ENCODE data around the gene SLC12A2. TPM values are rescaled to one million over a fixed set of nuclear protein-coding genes. Genes with fewer than 3 reads are reported as not detected.

The SLC12A2 gene
- total RNA-seq, 1 donor from 2014 or later, result 24.6 TPM

DNA sequence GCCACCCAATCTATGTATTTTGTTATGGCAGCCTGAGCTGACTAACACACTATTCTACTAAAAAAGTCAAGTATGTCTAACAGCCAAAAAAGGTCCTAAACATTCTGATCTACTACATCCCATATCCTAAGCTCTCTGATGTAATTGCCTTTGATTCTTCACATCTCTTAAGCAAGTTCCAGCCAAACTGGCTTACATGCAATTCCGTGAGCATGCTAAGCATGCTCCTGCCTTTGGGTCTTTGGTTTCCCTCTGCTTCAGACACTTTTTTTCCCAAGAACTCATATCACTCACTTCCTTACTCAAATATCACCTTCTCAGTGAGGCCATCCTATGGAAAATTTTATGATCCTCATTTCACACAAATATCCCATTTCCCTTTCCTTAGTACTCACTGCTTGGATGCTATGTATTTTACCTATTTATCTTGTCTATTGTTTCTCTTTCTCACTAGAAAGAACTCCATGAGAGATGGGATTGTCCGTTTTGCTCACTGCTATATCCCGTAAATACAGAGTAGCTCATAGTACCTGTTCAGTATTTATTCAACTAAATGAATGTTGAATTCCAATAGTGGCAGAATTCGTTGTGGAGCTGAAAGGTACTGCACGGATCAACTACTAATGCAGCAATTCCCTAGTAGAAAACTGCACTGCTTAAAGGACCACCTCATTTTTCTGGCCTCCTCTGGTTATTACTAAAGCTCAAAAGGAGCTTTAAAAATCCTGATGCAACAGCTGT lies 2.3 kb upstream of the SLC12A2 start:
- peaks cover 3% of the 10 kb centered on the region for H3K36me3 Mint-ChIP-seq
- Histone ChIP-seq H4K20me1 (ENCODE audit: low read depth) (peaks cover 20% of the 10 kb centered on the region), H3K9ac (no peak overlapping the region), H3K9me3 (ENCODE audit: low read depth) (no peaks in the 10 kb centered on the region), H3K4me1 (peaks cover 14% of the 10 kb centered on the region), H3K79me2 (ENCODE audit: low read depth) (peaks cover 10% of the 10 kb centered on the region), H3K4me2 (peak overlapping the region; percentile 88), H2AFZ (replicated peaks) (no peak overlapping the region), H3K36me3 (no peaks in the 10 kb centered on the region), H3K27me3 (peaks cover 15% of the 10 kb centered on the region), H3K4me3 (no peak overlapping the region), H3K27ac (no peak overlapping the region), H3F3A (ENCODE audit: low read depth) (peaks cover 25% of the 10 kb centered on the region)
- no peaks in the 10 kb centered on the region for H3K27me3 Mint-ChIP-seq (ENCODE audit: insufficient read depth, low read depth)
- no peaks in the 10 kb centered on the region for H3K9me3 Mint-ChIP-seq
- peak; percentile 6 for DNase-seq (ENCODE audit: low spot score)
- H3K4me1 Mint-ChIP-seq, result peaks cover 38% of the 10 kb centered on the region
- no peak overlapping the region for H3K27ac Mint-ChIP-seq
- H3K4me3 Mint-ChIP-seq, result peak overlapping the region; percentile 93
- TF ChIP-seq EZH2phosphoT487 (IDR thresholded peaks at IDR 0.05) (no peak), CTCF (IDR thresholded peaks at IDR 0.05) (peak; percentile 12), EZH2 (IDR thresholded peaks at IDR 0.05) (no peak)

- Histone ChIP-seq H3K9ac (peak overlapping the region; percentile 10), H3K27me3 (peaks cover 15% of the 10 kb centered on the region), H3K9me3 (ENCODE audit: low read depth) (no peaks in the 10 kb centered on the region), H3K4me2 (peak overlapping the region; percentile 88), H3K36me3 (no peaks in the 10 kb centered on the region), H3K4me3 (peak overlapping the region; percentile 89), H3K27ac (no peak overlapping the region), H2AFZ (replicated peaks) (peak overlapping the region; percentile 88), H4K20me1 (ENCODE audit: low read depth) (peaks cover 23% of the 10 kb centered on the region), H3K4me1 (peaks cover 14% of the 10 kb centered on the region), H3K79me2 (ENCODE audit: low read depth) (peaks cover 21% of the 10 kb centered on the region), H3F3A (ENCODE audit: low read depth) (peaks cover 25% of the 10 kb centered on the region)
- DNase-seq (ENCODE audit: low spot score), result no peak
- Mint-ChIP-seq H3K4me3 (peak overlapping the region; percentile 93), H3K4me1 (peaks cover 46% of the 10 kb centered on the region), H3K36me3 (peaks cover 9% of the 10 kb centered on the region), H3K27me3 (ENCODE audit: insufficient read depth, low read depth) (no peaks in the 10 kb centered on the region), H3K9me3 (no peaks in the 10 kb centered on the region), H3K27ac (peak overlapping the region; percentile 85)
- no peak for TF ChIP-seq CTCF (IDR thresholded peaks at IDR 0.05)
- no peak for TF ChIP-seq EZH2phosphoT487 (IDR thresholded peaks at IDR 0.05)
- TF ChIP-seq EZH2 (IDR thresholded peaks at IDR 0.05), result no peak
Observed at GRCh38 chr5:128082551-128083032, 974 bp upstream of the SLC12A2 start.

DNA sequence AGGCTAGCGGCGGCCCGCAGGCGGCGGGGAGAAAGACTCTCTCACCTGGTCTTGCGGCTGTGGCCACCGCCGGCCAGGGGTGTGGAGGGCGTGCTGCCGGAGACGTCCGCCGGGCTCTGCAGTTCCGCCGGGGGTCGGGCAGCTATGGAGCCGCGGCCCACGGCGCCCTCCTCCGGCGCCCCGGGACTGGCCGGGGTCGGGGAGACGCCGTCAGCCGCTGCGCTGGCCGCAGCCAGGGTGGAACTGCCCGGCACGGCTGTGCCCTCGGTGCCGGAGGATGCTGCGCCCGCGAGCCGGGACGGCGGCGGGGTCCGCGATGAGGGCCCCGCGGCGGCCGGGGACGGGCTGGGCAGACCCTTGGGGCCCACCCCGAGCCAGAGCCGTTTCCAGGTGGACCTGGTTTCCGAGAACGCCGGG lies 253 bp downstream of the SLC12A2 start:
- no peak overlapping the region for H3K27ac ChIP-seq
- H3K27ac Mint-ChIP-seq, result no peak overlapping the region

More for the DNA sequence above, 253 bp downstream of the SLC12A2 start:
- H3K4me1 Mint-ChIP-seq, result peaks cover 48% of the 10 kb centered on the region
- TF ChIP-seq EZH2phosphoT487 (IDR thresholded peaks at IDR 0.05), result peak; percentile 46
- TF ChIP-seq CTCF (IDR thresholded peaks at IDR 0.05), result peak; percentile 47
- TF ChIP-seq EZH2 (IDR thresholded peaks at IDR 0.05), result no peak
- DNase-seq (ENCODE audit: low spot score), result no peak
- Histone ChIP-seq H3K79me2 (ENCODE audit: low read depth) (peaks cover 21% of the 10 kb centered on the region), H2AFZ (replicated peaks) (peak overlapping the region; percentile 88), H3K4me3 (peak overlapping the region; percentile 89), H3K36me3 (no peaks in the 10 kb centered on the region), H4K20me1 (ENCODE audit: low read depth) (peaks cover 23% of the 10 kb centered on the region), H3K4me2 (peak overlapping the region; percentile 88), H3K9me3 (ENCODE audit: low read depth) (no peaks in the 10 kb centered on the region), H3K4me1 (peaks cover 14% of the 10 kb centered on the region), H3K9ac (no peak overlapping the region), H3K27me3 (peaks cover 15% of the 10 kb centered on the region), H3F3A (ENCODE audit: low read depth) (peaks cover 25% of the 10 kb centered on the region)
- H3K36me3 Mint-ChIP-seq, result peaks cover 17% of the 10 kb centered on the region
- no peak overlapping the region for H3K4me3 Mint-ChIP-seq
- no peaks in the 10 kb centered on the region for H3K27me3 Mint-ChIP-seq (ENCODE audit: insufficient read depth, low read depth)
- no peaks in the 10 kb centered on the region for H3K9me3 Mint-ChIP-seq

All from neural progenitor cell (in vitro differentiated cells).